Keratinocyte (primary cell): ENCODE results near the gene OIT3. TPM values are rescaled to one million over a fixed set of nuclear protein-coding genes. Genes with fewer than 3 reads are reported as not detected.
A peak's percentile ranks its signal among the peaks of the same experiment; 100 is the strongest.

Source experiments
- DNase-seq: peaks from one replicate; pipeline ENCODE4 v3.0.0-alpha.2; 2011; ENCODE audit warnings: low read depth, missing footprints, low spot score
- FAIRE-seq: peaks from 2 replicates; lab custom pipeline; 2011; peaks lifted over from hg19 to GRCh38; lab: Jason Lieb, UNC
- H2AFZ ChIP-seq: 2 replicates; pipeline ENCODE4 v1.6.0; 2012; ENCODE audit warnings: low read length, control low read depth, inconsistent platforms; ENCODE audit not compliant: control insufficient read depth
- H3K27ac ChIP-seq: 2 replicates; pipeline ENCODE4 v1.5.1; 2011; ENCODE audit warnings: low read length; ENCODE audit not compliant: control insufficient read depth, insufficient read depth
- H3K27me3 ChIP-seq: 3 replicates; pipeline ENCODE4 v1.6.0; 2011; ENCODE audit warnings: low read length; ENCODE audit not compliant: control insufficient read depth, insufficient read depth; ENCODE audit errors: extremely low read depth
- H3K36me3 ChIP-seq, 2 experiments: 2 replicates in 1 of 2; 3 replicates in 1 of 2; pipeline ENCODE4 v1.5.1; 2011; ENCODE audit warnings: low read length in 2 of 2, mild to moderate bottlenecking in 1 of 2; ENCODE audit not compliant: control insufficient read depth in 2 of 2, insufficient read depth in 2 of 2; ENCODE audit errors: extremely low read depth in 1 of 2
- H3K4me1 ChIP-seq: 3 replicates; pipeline ENCODE4 v1.5.1; 2011; ENCODE audit warnings: low read length; ENCODE audit not compliant: control insufficient read depth, insufficient read depth; ENCODE audit errors: extremely low read depth
- H3K4me2 ChIP-seq: 3 replicates; pipeline ENCODE4 v1.6.0; 2011; ENCODE audit warnings: low read depth, low read length; ENCODE audit not compliant: control insufficient read depth, insufficient read depth; ENCODE audit errors: extremely low read depth
- H3K4me3 ChIP-seq, 3 experiments: fragments of 200-600 bp in 1 of 3; sonication (generic) in 1 of 3; 2 replicates in 2 of 3; 3 replicates in 1 of 3; pipeline ENCODE4 v1.5.1; 2011 to 2016; ENCODE audit warnings: low read length in 3 of 3, mild to moderate bottlenecking in 3 of 3, control low read depth in 2 of 3, inconsistent platforms in 1 of 3, low read depth in 1 of 3, mixed read lengths in 1 of 3, mixed run types in 1 of 3, moderate library complexity in 1 of 3; ENCODE audit not compliant: control insufficient read depth in 2 of 3, insufficient read depth in 2 of 3; ENCODE audit errors: extremely low read depth in 1 of 3
- H3K79me2 ChIP-seq: 2 replicates; pipeline ENCODE4 v1.6.0; 2012; ENCODE audit warnings: low read length; ENCODE audit not compliant: control insufficient read depth, insufficient read depth
- H3K9ac ChIP-seq: 3 replicates; pipeline ENCODE4 v1.6.0; 2011; ENCODE audit warnings: low read length; ENCODE audit not compliant: control insufficient read depth, insufficient read depth; ENCODE audit errors: extremely low read depth
- H3K9me1 ChIP-seq: 3 replicates; pipeline ENCODE4 v1.6.0; 2011; ENCODE audit warnings: low read length; ENCODE audit not compliant: control insufficient read depth, insufficient read depth; ENCODE audit errors: extremely low read depth
- H3K9me3 ChIP-seq: 2 replicates; pipeline ENCODE4 v1.5.1; 2012; ENCODE audit warnings: low read depth, low read length; ENCODE audit not compliant: control insufficient read depth
- H4K20me1 ChIP-seq: 3 replicates; pipeline ENCODE4 v1.6.0; 2011; ENCODE audit warnings: low read length; ENCODE audit not compliant: control insufficient read depth, insufficient read depth; ENCODE audit errors: extremely low read depth
- CTCF ChIP-seq, 3 experiments: IDR thresholded peaks in 1 of 3; conservative IDR thresholded peaks in 1 of 3; optimal IDR thresholded peaks in 1 of 3; 2 replicates in 2 of 3; 3 replicates in 1 of 3; pipeline versions ENCODE3 to v1.5.1; 2011; ENCODE audit warnings: low read length in 3 of 3, mild to moderate bottlenecking in 3 of 3, moderate library complexity in 2 of 3, control low read depth in 1 of 3, inconsistent platforms in 1 of 3; ENCODE audit not compliant: insufficient read depth in 2 of 3; ENCODE audit errors: extremely low read depth in 1 of 3
- EZH2 ChIP-seq: IDR thresholded peaks from one replicate; pipeline ENCODE4 v1.6.1; 2012; ENCODE audit warnings: inconsistent platforms, mild to moderate bottlenecking, low read length, moderate library complexity
- dilution Hi-C: fragments of 300-500 bp; cut with MboI; formaldehyde crosslinking; loops from one replicate; pipeline ENCODE4 v1.7.0; 2020; ENCODE audit warnings: low sequenced_read_pairs; ENCODE audit not compliant: extremely low pct_ligation_motif_present
- polyA plus RNA-seq, 5 experiments: library from polyadenylated mRNA; depleted of rRNA in 3 of 5; stranded (reverse) in 3 of 5; stranded (forward) in 1 of 5; unstranded in 1 of 5; fragments of >200 nt; gene quantifications; 1 replicate in 1 of 5; 2 replicates in 3 of 5; 3 replicates in 1 of 5; pipeline versions ENCODE4 v1.2.1 to v1.2.3, GENCODE V29; 2011 to 2012; ENCODE audit warnings: missing spikeins in 2 of 5, low read depth in 1 of 5, low replicate concordance in 1 of 5

The OIT3 gene
- polyA plus RNA-seq, 1 donor (not counting 4 experiments of a cell fraction or from before 2014, with no cell fraction given) = 0.05 TPM

- H3K9me1 ChIP-seq = no peaks in the 10 kb centered on the region
- H3K27ac ChIP-seq = peak overlapping the region; percentile 51
- H3K9ac ChIP-seq = no peak overlapping the region
- no peak overlapping the region for H3K4me3 ChIP-seq
- H3K27me3 ChIP-seq = no peaks in the 10 kb centered on the region
- FAIRE-seq (no peak), DNase-seq (no peak)
- peaks cover 28% of the 10 kb centered on the region for H3K4me1 ChIP-seq
- peak overlapping the region; percentile 38 for H3K4me2 ChIP-seq
- no peak for TF ChIP-seq EZH2
- no peak for TF ChIP-seq CTCF (optimal IDR thresholded peaks at IDR 0.05 in 1 of 3, IDR thresholded peaks at IDR 0.05 in 1 of 3, conservative IDR thresholded peaks at IDR 0.05 in 1 of 3; ENCODE audit: extremely low read depth in 1 of 3, insufficient read depth in 2 of 3, low read length in 3 of 3)
- H2AFZ ChIP-seq = no peak overlapping the region
- H3K9me3 ChIP-seq = no peaks in the 10 kb centered on the region
- H3K36me3 ChIP-seq = peaks cover 2 to 7% of the 10 kb centered on the region in 2 experiments
- dilution Hi-C loops = no loop called here
- no peaks in the 10 kb centered on the region for H3K79me2 ChIP-seq
- H4K20me1 ChIP-seq = no peaks in the 10 kb centered on the region
Measured at GRCh38 chr10:72890086-72890485, 3.5 kb upstream of the OIT3 start.

- no peak overlapping the region for H3K27ac ChIP-seq
- H3K9me1 ChIP-seq = no peaks in the 10 kb centered on the region
- H3K79me2 ChIP-seq = no peaks in the 10 kb centered on the region
- dilution Hi-C loops = no loop called here
- H3K27me3 ChIP-seq = no peaks in the 10 kb centered on the region
- no peak overlapping the region for H2AFZ ChIP-seq
- no peak overlapping the region for H3K9ac ChIP-seq
- TF ChIP-seq EZH2 (no peak), CTCF (optimal IDR thresholded peaks at IDR 0.05 in 1 of 3, IDR thresholded peaks at IDR 0.05 in 1 of 3, conservative IDR thresholded peaks at IDR 0.05 in 1 of 3; ENCODE audit: extremely low read depth in 1 of 3, insufficient read depth in 2 of 3, low read length in 3 of 3) (no peak)
- H3K4me2 ChIP-seq = no peak overlapping the region
- H3K4me1 ChIP-seq = no peaks in the 10 kb centered on the region
- H3K9me3 ChIP-seq = no peaks in the 10 kb centered on the region
- H3K36me3 ChIP-seq = no peaks in the 10 kb centered on the region
- FAIRE-seq = no peak
- no peaks in the 10 kb centered on the region for H4K20me1 ChIP-seq
- DNase-seq = no peak
- no peak overlapping the region for H3K4me3 ChIP-seq
Measured at GRCh38 chr10:72895236-72895850, 1.8 kb downstream of the OIT3 start.
